ENCODE results near the gene AGBL4. TPM values are rescaled to one million over a fixed set of nuclear protein-coding genes. Genes with fewer than 3 reads are reported as not detected.

The AGBL4 gene
- total and polyA plus RNA-seq, 2 of the 4 experiments (the other 2 are of a cell fraction), result not detected

DNA sequence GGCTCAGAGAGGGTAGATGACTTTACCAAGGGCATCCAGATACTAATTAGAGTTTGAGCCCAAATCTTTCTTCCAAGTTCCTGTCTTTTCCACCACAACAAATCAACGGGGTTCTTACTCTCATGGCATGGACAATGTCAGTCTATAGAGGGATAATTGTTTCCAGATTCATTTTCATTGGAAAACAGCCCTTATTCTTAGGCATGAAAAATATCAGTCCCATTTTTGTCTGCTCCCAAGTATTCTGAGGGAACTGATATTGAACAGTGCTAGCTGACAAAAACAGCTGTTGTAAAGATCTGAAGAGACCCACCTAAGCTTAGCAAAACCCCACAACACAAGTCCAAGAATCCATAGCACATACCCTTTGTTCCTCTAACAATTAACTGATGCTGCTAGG lies 898.0 kb downstream of the AGBL4 start:
- Histone ChIP-seq H3K4me3 (ENCODE audit: insufficient read depth, low read depth, low read length) (no peak overlapping the region), H2BK120ac (ENCODE audit: low read depth, low read length) (no peak overlapping the region), H2BK20ac (ENCODE audit: low read depth, low read length) (no peak overlapping the region), H3K9me1 (ENCODE audit: insufficient read depth, low read length) (no peaks in the 10 kb centered on the region), H2AK9ac (replicated peaks; ENCODE audit: low read depth, low read length, poor library complexity) (no peak overlapping the region), H3K79me1 (ENCODE audit: low read depth in 1 of 2, low read length in 2 of 2) (no peaks in the 10 kb centered on the region), H3K4ac (ENCODE audit: low read depth, low read length) (no peak overlapping the region), H3K27me3 (ENCODE audit: control insufficient read depth, insufficient read depth, low read length) (no peaks in the 10 kb centered on the region), H2BK15ac (ENCODE audit: low read depth, low read length) (no peak overlapping the region), H3K4me2 (ENCODE audit: low read depth, low read length) (no peak overlapping the region), H2AFZ (replicated peaks; ENCODE audit: low read length, poor library complexity) (no peak overlapping the region), H2BK5ac (ENCODE audit: low read depth, low read length, poor library complexity, severe bottlenecking) (no peak overlapping the region), H3K23ac (ENCODE audit: low read depth, low read length) (no peak overlapping the region), H3K4me1 (ENCODE audit: control insufficient read depth, insufficient read depth, low read length) (no peaks in the 10 kb centered on the region), H2AK5ac (ENCODE audit: low read depth, low read length) (no peak overlapping the region), H3K36me3 (ENCODE audit: control insufficient read depth, insufficient read depth, low read length) (no peaks in the 10 kb centered on the region), H3K9ac (ENCODE audit: low read depth, low read length) (no peak overlapping the region), H4K5ac (ENCODE audit: low read depth, low read length) (no peak overlapping the region), H4K8ac (ENCODE audit: low read depth in 2 of 2, low read length in 2 of 2) (no peak overlapping the region), H3K14ac (replicated peaks; ENCODE audit: low read depth, low read length) (no peak overlapping the region), H3K27ac (ENCODE audit: insufficient read depth, low read length) (no peak overlapping the region), H3K18ac (ENCODE audit: low read depth, low read length) (no peak overlapping the region), H4K91ac (ENCODE audit: insufficient read depth, low read depth, low read length) (no peak overlapping the region), H3K56ac (ENCODE audit: extremely low read depth, insufficient read depth, low read length) (no peak overlapping the region), H3K9me3 (ENCODE audit: control insufficient read depth, insufficient read depth, low read length) (peaks cover 7% of the 10 kb centered on the region), H4K20me1 (ENCODE audit: insufficient read depth, low read length) (no peaks in the 10 kb centered on the region)
- DNase-seq (no peak), ATAC-seq (ENCODE audit: low read depth) (no peak)
- BruUV-seq (replicated peaks), result no TSS peak
- ChIA-PET POLR2A (ENCODE audit: unreplicated experiment) (no interaction called here), CTCF (no interaction called here)
- intact Hi-C loops (cut with micrococcal nuclease) (no loop called here), dilution Hi-C loops (cut with HindIII; ENCODE audit: low sequenced_read_pairs, unreplicated experiment) (no loop called here), in situ Hi-C loops (cut with MboI; ENCODE audit: low sequenced_read_pairs) (no loop called here)
- TF ChIP-seq RAD21 (IDR thresholded peaks at IDR 0.05; ENCODE audit: low read length) (no peak), RCOR1 (IDR thresholded peaks at IDR 0.05; ENCODE audit: insufficient replicate concordance, low read length) (no peak), MAZ (IDR thresholded peaks at IDR 0.05; ENCODE audit: borderline replicate concordance, low read depth, low read length) (no peak), SMC3 (IDR thresholded peaks at IDR 0.05; ENCODE audit: low read depth, low read length) (no peak), MAFK (IDR thresholded peaks at IDR 0.05; ENCODE audit: low read depth, low read length) (no peak), CEBPB (IDR thresholded peaks at IDR 0.05; ENCODE audit: low read depth, low read length) (no peak), CHD1 (IDR thresholded peaks at IDR 0.05; ENCODE audit: low read depth, low read length) (no peak), FOS (IDR thresholded peaks at IDR 0.05; ENCODE audit: low read depth, low read length) (no peak)
- TF ChIP-seq, protein P1, sequence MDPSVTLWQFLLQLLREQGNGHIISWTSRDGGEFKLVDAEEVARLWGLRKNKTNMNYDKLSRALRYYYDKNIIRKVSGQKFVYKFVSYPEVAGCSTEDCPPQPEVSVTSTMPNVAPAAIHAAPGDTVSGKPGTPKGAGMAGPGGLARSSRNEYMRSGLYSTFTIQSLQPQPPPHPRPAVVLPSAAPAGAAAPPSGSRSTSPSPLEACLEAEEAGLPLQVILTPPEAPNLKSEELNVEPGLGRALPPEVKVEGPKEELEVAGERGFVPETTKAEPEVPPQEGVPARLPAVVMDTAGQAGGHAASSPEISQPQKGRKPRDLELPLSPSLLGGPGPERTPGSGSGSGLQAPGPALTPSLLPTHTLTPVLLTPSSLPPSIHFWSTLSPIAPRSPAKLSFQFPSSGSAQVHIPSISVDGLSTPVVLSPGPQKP (IDR thresholded peaks at IDR 0.05; ENCODE audit: borderline replicate concordance, low read depth, low read length), result no peak
- TF ChIP-seq, protein P2, sequence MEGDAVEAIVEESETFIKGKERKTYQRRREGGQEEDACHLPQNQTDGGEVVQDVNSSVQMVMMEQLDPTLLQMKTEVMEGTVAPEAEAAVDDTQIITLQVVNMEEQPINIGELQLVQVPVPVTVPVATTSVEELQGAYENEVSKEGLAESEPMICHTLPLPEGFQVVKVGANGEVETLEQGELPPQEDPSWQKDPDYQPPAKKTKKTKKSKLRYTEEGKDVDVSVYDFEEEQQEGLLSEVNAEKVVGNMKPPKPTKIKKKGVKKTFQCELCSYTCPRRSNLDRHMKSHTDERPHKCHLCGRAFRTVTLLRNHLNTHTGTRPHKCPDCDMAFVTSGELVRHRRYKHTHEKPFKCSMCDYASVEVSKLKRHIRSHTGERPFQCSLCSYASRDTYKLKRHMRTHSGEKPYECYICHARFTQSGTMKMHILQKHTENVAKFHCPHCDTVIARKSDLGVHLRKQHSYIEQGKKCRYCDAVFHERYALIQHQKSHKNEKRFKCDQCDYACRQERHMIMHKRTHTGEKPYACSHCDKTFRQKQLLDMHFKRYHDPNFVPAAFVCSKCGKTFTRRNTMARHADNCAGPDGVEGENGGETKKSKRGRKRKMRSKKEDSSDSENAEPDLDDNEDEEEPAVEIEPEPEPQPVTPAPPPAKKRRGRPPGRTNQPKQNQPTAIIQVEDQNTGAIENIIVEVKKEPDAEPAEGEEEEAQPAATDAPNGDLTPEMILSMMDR (conservative IDR thresholded peaks at IDR 0.05; ENCODE audit: low read depth, low read length), result no peak
- TF ChIP-seq, protein P3, sequence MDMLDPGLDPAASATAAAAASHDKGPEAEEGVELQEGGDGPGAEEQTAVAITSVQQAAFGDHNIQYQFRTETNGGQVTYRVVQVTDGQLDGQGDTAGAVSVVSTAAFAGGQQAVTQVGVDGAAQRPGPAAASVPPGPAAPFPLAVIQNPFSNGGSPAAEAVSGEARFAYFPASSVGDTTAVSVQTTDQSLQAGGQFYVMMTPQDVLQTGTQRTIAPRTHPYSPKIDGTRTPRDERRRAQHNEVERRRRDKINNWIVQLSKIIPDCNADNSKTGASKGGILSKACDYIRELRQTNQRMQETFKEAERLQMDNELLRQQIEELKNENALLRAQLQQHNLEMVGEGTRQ (IDR thresholded peaks at IDR 0.05; ENCODE audit: low read depth, low read length), result no peak
- WGBS, 2 experiments (ENCODE audit: extremely low coverage in 2 of 2, insufficient read length in 1 of 2), result no CpG with 5 or more reads among the region's 1 CpG
